Spinal cord (tissue), 10 donors: ENCODE measurements around the gene MPC1L. TPM values are rescaled to one million over a fixed set of nuclear protein-coding genes. Genes with fewer than 3 reads are reported as not detected.

Experiments used
- DNase-seq, 6 donors: peaks; one replicate each; pipeline versions ENCODE4 v3.0.0 to v3.0.0-alpha.2; 2013 to 2015; ENCODE audit warnings: low spot score in 6 of 6, low read depth in 4 of 6
- H3K27ac ChIP-seq: one replicate; pipeline ENCODE4 v1.5.1; 2013; ENCODE audit warnings: low read depth, low read length, control low read depth
- H3K27me3 ChIP-seq: one replicate; pipeline ENCODE4 v1.6.1; 2013; ENCODE audit warnings: low read length; ENCODE audit not compliant: control insufficient read depth, insufficient read depth
- H3K36me3 ChIP-seq: one replicate; pipeline ENCODE4 v1.6.1; 2013; ENCODE audit warnings: low read length; ENCODE audit not compliant: control insufficient read depth, insufficient read depth
- H3K4me1 ChIP-seq: one replicate; pipeline ENCODE4 v1.6.1; 2013; ENCODE audit warnings: low read length; ENCODE audit not compliant: control insufficient read depth, insufficient read depth
- H3K4me3 ChIP-seq: one replicate; pipeline ENCODE4 v1.5.1; 2013; ENCODE audit warnings: low read depth, low read length, control low read depth
- H3K9me3 ChIP-seq: one replicate; pipeline ENCODE4 v1.6.1; 2013; ENCODE audit warnings: low read length; ENCODE audit not compliant: control insufficient read depth, insufficient read depth
- WGBS: methylation state at CpG from one replicate; pipeline ENCODE4 v1.1.5; 2013; ENCODE audit warnings: missing lambda C conversion rate; ENCODE audit not compliant: insufficient coverage; 5-methylcytosine and 5-hydroxymethylcytosine counted together
- polyA plus RNA-seq, 2 donors: library from polyadenylated mRNA; unstranded; fragments of 120-200 nt; gene quantifications; one replicate each; pipeline ENCODE4 v1.2.1, GENCODE V29; 2013; ENCODE audit not compliant: insufficient read length in 2 of 2
- total RNA-seq, 2 donors: library from RNA; depleted of rRNA in 1 of 2; stranded (reverse); fragments of 120-200 nt in 1 of 2; fragments of >200 nt in 1 of 2; gene quantifications; one replicate each; pipeline versions ENCODE4 v1.2.3 to v1.2.4, GENCODE V29; 2013 to 2014
- donor health status: healthy.

MPC1L gene
- total and polyA plus RNA-seq, 4 donors, result not detected

- no peaks in the 10 kb centered on the region for H3K9me3 ChIP-seq
- no CpG with 5 or more reads among the region's 3 CpGs for whole genome bisulfite sequencing
- peaks cover 6% of the 10 kb centered on the region for H3K4me1 ChIP-seq
- H3K36me3 ChIP-seq, result no peaks in the 10 kb centered on the region
- H3K27me3 ChIP-seq, result peaks cover 13% of the 10 kb centered on the region
- DNase-seq, result peak in 5 of 6 donors; percentile 39 to 88 (median 65)
- no peak overlapping the region for H3K4me3 ChIP-seq
- no peak overlapping the region for H3K27ac ChIP-seq
Observed at GRCh38 chrX:40651620-40652223, 28.5 kb downstream of the MPC1L start.

GRCh38 chrX:40652664-40653063 is 29.4 kb downstream of the MPC1L start:
- Histone ChIP-seq H3K27me3 (peaks cover 11% of the 10 kb centered on the region), H3K9me3 (no peaks in the 10 kb centered on the region), H3K27ac (no peak overlapping the region), H3K4me3 (no peak overlapping the region), H3K4me1 (peaks cover 3% of the 10 kb centered on the region), H3K36me3 (no peaks in the 10 kb centered on the region)
- no peak for DNase-seq
- WGBS, result no CpG with 5 or more reads among the region's 1 CpG

- no peaks in the 10 kb centered on the region for H3K9me3 ChIP-seq
- no peaks in the 10 kb centered on the region for H3K4me1 ChIP-seq
- DNase-seq, result no peak
- H3K27me3 ChIP-seq, result peaks cover 8% of the 10 kb centered on the region
- H3K27ac ChIP-seq, result no peak overlapping the region
- no peak overlapping the region for H3K4me3 ChIP-seq
- WGBS, result 83% methylated on average over 1 of the region's 2 CpGs
- H3K36me3 ChIP-seq, result no peaks in the 10 kb centered on the region
Observed at GRCh38 chrX:40653535-40653934, 30.3 kb downstream of the MPC1L start.

- Histone ChIP-seq H3K27me3 (peaks cover 2% of the 10 kb centered on the region), H3K4me3 (no peak overlapping the region), H3K9me3 (no peaks in the 10 kb centered on the region), H3K36me3 (peaks cover 9% of the 10 kb centered on the region), H3K4me1 (no peaks in the 10 kb centered on the region), H3K27ac (no peak overlapping the region)
- WGBS, result 83% methylated on average over 2 of the region's 5 CpGs
- DNase-seq, result no peak
Observed at GRCh38 chrX:40660381-40660780, 37.2 kb downstream of the MPC1L start.

- H3K36me3 ChIP-seq, result peaks cover 9% of the 10 kb centered on the region
- no peak overlapping the region for H3K4me3 ChIP-seq
- DNase-seq, result no peak
- no CpG with 5 or more reads among the region's 2 CpGs for whole genome bisulfite sequencing
- no peaks in the 10 kb centered on the region for H3K4me1 ChIP-seq
- no peaks in the 10 kb centered on the region for H3K9me3 ChIP-seq
- no peak overlapping the region for H3K27ac ChIP-seq
- peaks cover 3% of the 10 kb centered on the region for H3K27me3 ChIP-seq
Observed at GRCh38 chrX:40661489-40661888, 38.3 kb downstream of the MPC1L start.

GRCh38 chrX:40663078-40663740 is 40.0 kb downstream of the MPC1L start:
- Histone ChIP-seq H3K27me3 (peaks cover 7% of the 10 kb centered on the region), H3K36me3 (peaks cover 14% of the 10 kb centered on the region), H3K27ac (no peak overlapping the region), H3K4me3 (no peak overlapping the region), H3K4me1 (no peaks in the 10 kb centered on the region), H3K9me3 (no peaks in the 10 kb centered on the region)
- WGBS, result no CpG with 5 or more reads among the region's 3 CpGs
- DNase-seq, result no peak

GRCh38 chrX:40663880-40664630 is 40.8 kb downstream of the MPC1L start:
- Histone ChIP-seq H3K27ac (no peak overlapping the region), H3K4me1 (no peaks in the 10 kb centered on the region), H3K36me3 (peaks cover 14% of the 10 kb centered on the region), H3K27me3 (peaks cover 7% of the 10 kb centered on the region), H3K9me3 (no peaks in the 10 kb centered on the region), H3K4me3 (no peak overlapping the region)
- 23% methylated on average over 2 of the region's 6 CpGs for WGBS
- DNase-seq, result no peak

- Histone ChIP-seq H3K9me3 (no peaks in the 10 kb centered on the region), H3K27me3 (peaks cover 14% of the 10 kb centered on the region), H3K36me3 (peaks cover 8% of the 10 kb centered on the region), H3K4me3 (no peak overlapping the region), H3K4me1 (no peaks in the 10 kb centered on the region), H3K27ac (no peak overlapping the region)
- DNase-seq, result no peak
- 66% methylated on average over 4 of the region's 6 CpGs for WGBS
Observed at GRCh38 chrX:40671126-40671525, 47.9 kb downstream of the MPC1L start.
